NCI-H1092 (cell line): ENCODE measurements around the gene LOXL1.
A peak's percentile ranks its signal among the peaks of the same experiment; 100 is the strongest.
"Not testable (repeated sequence)": the region's sequence is repeated elsewhere in the genome, so short reads cannot be mapped to it uniquely, and the experiment has no call there.

Experiments
- DNase-seq: peaks from one replicate; lab custom pipeline; 2025; lab: John Stamatoyannopoulos, UW

LOXL1 gene

GRCh38 chr15:73954188-73955145 is 28.2 kb downstream of the LOXL1 start:
- no peak for DNase-seq

- DNase-seq: no peak
Observed at GRCh38 chr15:73955326-73955725, 29.1 kb downstream of the LOXL1 start.

- DNase-seq: no peak
Observed at GRCh38 chr15:73955861-73956742, 29.8 kb downstream of the LOXL1 start.

GRCh38 chr15:73956743-73957135 is 30.5 kb downstream of the LOXL1 start:
- DNase-seq: no peak

GRCh38 chr15:73957276-73957675 is 31.0 kb downstream of the LOXL1 start:
- no peak for DNase-seq

- DNase-seq: no peak
Observed at GRCh38 chr15:73957785-73958184, 31.5 kb downstream of the LOXL1 start.

- DNase-seq: no peak
Observed at GRCh38 chr15:73959012-73959581, 32.8 kb downstream of the LOXL1 start.

GRCh38 chr15:73959801-73960200 is 33.5 kb downstream of the LOXL1 start:
- no peak for DNase-seq

GRCh38 chr15:73960472-73961070 is 34.3 kb downstream of the LOXL1 start:
- DNase-seq: not testable (repeated sequence)

GRCh38 chr15:73962433-73962832 is 36.2 kb downstream of the LOXL1 start:
- DNase-seq: no peak

GRCh38 chr15:73964736-73965093 is 38.5 kb downstream of the LOXL1 start:
- peak; percentile 50 for DNase-seq

GRCh38 chr15:73965094-73965757 is 39.0 kb downstream of the LOXL1 start:
- DNase-seq: no peak

GRCh38 chr15:73965758-73966113 is 39.5 kb downstream of the LOXL1 start:
- DNase-seq: no peak

GRCh38 chr15:73968461-73968860 is 42.2 kb downstream of the LOXL1 start:
- DNase-seq: no peak

- DNase-seq: no peak
Observed at GRCh38 chr15:73969151-73969759, 43.0 kb downstream of the LOXL1 start.

- DNase-seq: peak; percentile 61
Observed at GRCh38 chr15:73972984-73973682, 46.9 kb downstream of the LOXL1 start.

GRCh38 chr15:73973683-73974200 is 47.5 kb downstream of the LOXL1 start:
- not testable (repeated sequence) for DNase-seq

GRCh38 chr15:73975440-73976125 is 49.3 kb downstream of the LOXL1 start:
- DNase-seq: not testable (repeated sequence)

GRCh38 chr15:73978896-73979295 is 52.6 kb downstream of the LOXL1 start:
- no peak for DNase-seq

- no peak for DNase-seq
Observed at GRCh38 chr15:73979636-73980035, 53.4 kb downstream of the LOXL1 start.
